ENCODE data around the gene EDIL3.
"Not testable (repeated sequence)": the region's sequence is repeated elsewhere in the genome, so short reads cannot be mapped to it uniquely, and the experiment has no call there.

Gene EDIL3

DNA sequence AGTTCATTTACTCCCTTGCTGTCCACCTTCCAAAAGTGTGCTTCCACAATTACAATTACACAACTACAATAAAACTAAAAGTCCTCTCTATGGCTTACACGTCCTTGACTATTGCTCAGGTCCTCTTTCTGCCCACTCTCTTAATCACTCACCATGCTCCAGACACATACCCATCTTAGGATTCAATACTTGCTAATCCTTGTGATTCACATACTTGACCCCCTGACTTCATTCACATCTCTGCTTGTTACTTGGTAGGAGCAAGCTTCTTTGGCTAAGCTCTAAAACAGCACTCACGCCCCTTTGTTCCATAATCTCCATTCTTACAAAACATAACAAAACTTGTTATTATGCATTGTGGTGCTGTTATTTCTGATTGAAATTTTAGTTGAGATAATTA lies 215.8 kb downstream of the EDIL3 start:
- DNase-seq (ENCODE audit: low spot score) = no peak

DNA sequence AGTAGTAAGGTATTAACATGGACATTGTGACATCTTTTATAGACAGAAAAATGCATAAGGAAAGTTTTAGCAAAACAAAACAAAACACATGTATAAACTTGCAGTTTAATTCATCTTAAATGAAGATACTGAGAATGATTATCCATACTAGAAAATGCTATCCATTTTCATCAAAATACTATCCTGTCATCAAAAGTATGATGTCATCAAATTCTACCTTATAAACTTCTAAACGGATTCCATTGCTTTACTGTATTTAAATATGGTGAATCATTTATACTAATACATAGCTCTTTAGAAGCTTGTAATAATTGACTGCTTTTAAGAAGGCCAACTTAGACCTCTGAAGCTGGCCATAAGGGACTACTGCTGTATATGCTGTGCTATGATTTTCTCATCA lies 221.0 kb downstream of the EDIL3 start:
- no peak for DNase-seq (ENCODE audit: low spot score)

DNA sequence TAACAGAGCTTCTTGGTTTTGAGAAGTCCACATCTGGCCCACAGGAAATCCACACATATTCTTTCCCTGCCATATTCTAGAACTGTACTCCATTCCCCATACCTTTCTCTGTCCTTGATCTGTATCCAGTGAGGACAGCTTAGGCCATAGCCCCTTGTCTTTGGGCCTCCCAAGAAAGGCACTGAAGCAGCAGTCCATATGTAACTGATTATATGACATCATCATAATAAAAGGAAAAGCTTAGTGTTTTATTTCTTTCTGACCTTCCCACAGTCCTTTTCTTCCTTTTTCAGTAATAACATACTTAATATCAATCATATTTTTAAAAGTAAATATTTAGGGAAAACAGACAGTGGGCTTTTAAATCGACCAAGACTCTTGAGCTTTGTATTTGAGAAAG lies 222.0 kb downstream of the EDIL3 start:
- no peak for DNase-seq (ENCODE audit: low spot score)

DNA sequence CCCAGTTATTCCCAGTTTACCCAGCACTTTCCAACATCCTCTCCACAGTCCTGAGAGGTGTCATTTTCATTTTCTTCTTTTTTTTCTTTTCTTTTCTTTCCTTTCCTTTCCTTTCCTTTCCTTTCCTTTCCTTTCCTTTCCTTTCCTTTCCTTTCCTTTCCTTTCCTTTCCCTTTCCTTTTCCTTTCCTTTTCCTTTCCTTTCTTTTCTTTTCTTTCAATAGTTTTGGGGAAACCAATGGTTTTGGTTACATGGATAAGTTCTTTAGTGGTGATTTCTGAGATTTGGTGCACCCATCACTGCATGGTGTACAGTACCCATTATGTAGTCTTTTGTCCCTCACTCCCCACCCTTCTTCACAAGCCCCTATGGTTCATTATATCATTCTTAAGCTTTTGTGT lies 224.0 kb downstream of the EDIL3 start:
- not testable (repeated sequence) for DNase-seq (ENCODE audit: low spot score)

DNA sequence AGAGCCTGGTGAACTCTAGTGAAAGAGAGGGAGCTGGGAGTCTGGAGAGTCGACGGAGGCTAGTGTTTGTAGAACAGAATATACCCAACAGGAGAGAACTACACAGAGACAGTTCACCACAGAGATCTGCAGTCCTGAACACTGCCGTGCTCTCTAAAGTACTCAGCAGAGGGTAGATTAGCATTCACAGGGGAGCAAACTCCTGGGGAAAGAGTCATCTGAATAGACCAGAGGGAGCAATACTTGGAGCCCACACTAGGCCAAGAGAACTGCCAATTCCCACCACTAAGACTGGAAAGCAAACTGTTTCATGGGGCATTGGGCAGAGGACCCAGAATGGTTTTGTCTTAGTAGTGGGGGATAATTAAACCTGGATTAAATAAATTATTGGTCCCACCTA lies 235.6 kb downstream of the EDIL3 start:
- DNase-seq (ENCODE audit: low spot score) = no peak

DNA sequence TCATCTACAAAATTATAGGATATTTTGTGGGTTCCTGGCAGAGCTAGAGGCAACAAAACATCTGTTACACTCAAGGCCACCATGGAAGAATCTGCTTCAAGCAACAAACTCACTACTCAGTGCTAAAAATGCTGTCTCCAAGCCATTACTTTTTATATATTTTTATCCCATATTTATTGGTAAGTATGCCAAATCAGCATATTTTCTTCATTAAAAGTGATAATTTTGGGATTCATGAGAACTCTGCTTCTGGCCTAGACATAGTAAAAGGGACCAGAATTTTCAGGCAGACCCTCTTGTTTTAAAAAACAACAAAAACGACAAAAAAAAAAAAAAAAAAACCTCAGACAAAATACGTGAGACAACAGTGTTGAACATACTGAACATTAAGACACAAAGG lies 236.0 kb downstream of the EDIL3 start:
- no peak for DNase-seq (ENCODE audit: low spot score)

DNA sequence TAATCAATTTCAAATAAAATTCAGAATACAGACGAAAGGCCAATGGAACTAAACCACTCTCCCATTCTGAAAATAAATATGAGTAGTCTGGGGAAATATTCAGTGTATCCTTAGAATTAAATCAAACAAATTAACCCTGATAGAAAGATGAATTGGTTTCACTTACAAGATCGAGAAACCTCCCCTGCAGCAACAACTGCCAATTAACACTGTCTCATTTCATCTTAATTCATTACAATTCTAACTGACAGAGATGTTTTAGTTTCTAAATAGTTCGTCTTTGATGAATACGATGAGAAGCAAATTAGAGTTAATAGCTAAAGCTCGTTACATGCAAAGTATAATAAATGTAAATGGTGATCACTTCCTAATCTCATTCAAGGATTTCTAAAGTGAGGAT lies 247.1 kb downstream of the EDIL3 start:
- DNase-seq (ENCODE audit: low spot score) = no peak

DNA sequence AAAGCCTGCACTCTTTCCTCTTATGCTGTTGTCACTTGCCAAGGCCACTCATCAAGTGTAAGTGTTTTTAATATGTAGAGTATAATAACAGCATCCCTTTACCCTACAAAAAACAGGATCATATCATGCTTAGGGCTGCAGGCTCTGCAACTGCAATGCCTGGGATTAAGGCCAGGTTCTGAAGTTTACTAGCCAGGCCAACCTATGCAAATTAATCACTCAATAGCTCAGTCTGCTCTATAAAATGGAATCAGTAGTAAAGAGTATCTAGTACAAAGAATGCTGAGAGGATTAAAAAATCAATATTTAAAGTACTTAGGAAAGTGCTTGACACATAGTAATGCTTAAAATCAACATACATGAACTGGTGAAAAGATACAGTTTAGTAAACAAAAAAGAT lies 253.3 kb downstream of the EDIL3 start:
- DNase-seq (ENCODE audit: low spot score) = no peak

DNA sequence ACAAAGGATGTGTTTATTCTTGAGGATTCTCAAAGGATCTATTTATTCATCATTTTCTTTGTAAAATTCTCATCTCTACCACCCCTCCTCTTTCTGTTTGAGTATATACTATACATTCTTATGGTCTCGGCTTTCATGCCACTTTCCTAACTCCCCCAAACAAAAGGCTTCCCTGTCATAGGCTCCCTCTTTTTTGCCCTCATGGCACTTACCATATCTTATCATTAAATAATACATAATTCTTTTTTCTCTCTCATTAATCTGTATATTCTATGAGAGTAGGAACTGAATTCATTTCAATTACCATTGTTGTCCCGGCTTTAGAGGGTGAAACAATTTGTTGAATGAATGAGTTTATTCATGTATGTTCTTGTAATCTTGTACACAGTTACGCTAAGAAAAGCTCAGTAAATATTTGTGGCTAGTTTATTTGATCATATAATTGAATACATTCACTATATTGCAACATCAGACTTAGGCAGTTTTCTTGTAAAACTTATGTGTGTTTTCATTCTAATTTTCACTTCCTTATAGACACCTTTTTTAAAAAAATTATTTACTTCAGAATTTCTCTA lies 254.6 kb downstream of the EDIL3 start:
- DNase-seq (ENCODE audit: low spot score) = no peak

DNA sequence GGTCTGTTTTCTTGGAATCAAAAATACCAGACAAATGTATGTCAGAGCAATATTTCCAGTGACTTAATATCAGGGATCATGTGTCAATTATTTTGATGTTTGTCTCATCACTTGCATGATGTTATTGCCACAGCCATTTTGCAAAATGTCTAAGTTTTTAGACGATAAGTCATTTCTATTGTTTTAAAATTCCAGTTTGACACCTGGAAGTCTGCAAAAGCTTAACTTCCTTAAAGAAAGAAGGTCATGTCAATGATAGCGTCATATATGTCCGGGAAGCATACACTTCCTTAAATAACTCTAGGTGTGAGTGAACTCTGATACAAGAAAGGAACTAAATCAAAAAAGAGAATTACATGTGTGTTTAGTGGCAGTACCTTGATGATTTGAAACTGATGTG lies 259.5 kb downstream of the EDIL3 start:
- DNase-seq (ENCODE audit: low spot score) = no peak

DNA sequence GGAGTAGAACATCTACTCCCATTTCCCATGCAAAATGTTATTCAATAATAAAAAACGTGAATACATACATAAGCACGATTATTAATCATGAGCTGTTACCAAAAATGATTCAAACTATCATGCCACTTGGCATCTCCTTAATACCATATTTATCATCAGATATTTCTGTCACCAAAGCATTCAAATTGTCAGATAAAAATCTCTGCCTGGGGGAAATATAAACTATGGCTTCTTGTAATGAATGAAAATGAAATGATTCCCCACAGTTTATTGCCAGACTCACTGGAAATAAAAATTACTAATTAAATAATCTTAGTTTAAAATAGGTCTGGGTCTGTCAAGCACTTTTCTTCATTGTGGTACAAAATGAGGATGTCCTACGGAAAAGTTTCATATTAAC lies 265.4 kb downstream of the EDIL3 start:
- DNase-seq (ENCODE audit: low spot score) = no peak

DNA sequence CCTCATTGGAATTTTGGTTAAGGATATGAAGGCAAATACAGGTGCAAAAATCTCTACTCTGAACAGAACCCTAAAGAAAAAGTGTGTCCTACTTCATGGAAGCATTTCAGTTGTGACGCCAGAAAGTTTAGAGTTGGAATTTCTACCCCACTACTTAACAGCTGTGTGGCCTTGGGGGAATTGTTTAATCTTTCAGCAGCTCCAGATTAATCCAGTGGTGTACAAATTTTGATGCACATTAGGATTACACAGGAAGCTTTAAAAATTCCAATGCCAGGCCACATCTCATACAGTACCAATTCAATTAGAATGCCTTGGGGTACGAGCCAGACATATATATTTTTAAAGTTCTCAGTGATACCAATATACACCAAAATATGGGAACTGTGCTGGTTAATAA lies 266.1 kb downstream of the EDIL3 start:
- no peak for DNase-seq (ENCODE audit: low spot score)

DNA sequence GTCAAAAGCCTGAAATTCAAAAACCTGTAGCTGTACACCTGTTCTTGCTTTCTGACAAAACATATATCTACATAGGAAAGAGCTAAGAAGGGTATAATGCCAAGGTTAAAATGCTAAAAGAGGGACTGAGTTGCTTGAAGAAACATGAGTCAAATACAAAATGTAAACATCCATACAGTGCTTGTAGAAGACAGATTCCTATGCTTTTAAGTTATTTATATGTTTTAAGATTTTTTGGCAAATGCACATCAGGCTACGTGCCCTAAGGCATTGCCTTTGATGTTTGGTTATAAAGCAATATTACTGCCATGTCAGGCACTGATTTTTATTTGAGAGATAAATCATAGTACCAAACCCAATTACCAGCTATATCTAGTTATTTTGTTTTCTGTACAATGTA lies 269.0 kb downstream of the EDIL3 start:
- DNase-seq (ENCODE audit: low spot score) = no peak

DNA sequence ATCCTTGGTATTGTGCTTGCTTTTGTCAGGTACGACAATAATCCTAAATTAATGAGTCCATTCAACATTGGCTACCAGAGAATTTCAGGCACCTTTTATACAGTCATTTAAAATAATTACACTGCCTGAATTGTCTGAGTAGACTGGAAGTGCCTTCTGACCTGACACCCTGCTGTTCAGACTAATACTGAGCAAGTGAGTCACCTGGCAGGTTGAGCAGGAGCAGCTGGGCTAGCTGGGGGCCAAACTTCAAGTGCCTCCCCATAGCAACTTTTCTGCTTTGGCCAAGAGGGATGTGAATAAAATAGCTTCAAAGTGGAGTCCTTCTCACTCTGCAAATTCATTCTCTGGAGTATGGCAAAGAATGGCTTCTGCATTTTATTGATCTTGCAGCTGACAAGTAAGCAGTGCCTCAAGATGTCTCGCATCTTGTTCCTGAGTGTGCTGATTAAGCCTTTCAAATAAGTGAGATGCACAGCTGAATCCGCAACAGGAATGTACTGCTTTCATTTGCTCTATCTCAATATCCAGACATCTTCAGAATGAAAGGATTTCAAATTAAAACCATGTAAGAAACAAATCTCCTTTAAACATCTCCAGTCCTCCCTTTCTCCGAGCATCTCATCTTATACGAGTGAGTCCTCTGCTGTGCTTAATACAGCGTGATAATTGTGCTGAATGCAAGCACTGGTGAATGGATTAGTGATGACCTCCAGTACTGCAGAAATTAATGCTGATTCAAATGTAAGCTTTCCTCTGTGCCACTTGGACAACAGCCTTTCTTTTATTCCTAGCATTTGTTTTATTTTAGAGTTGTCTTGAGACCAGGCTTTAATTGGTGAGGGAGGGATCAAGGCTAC lies 271.2 kb downstream of the EDIL3 start:
- peak; percentile 29 for DNase-seq (ENCODE audit: low spot score)

DNA sequence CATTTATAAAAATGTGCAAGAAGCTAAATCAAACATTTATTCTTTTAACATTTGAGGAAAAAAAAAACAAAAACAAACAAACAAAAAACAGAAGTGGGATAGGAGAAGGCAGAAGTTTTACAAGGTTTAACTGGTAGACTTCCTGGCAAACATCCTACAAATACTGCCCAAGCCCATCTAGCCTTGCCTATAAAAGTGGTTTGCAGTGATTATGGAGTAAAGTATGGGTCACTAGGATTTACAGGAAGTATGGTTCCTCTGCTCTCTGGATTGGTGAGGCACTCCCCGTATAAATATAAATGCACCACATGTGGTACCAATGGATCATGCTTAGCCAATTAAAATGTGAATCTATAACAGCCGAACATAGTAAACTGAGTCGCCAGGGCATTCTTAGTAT lies 291.9 kb downstream of the EDIL3 start:
- DNase-seq (ENCODE audit: low spot score) = no peak

DNA sequence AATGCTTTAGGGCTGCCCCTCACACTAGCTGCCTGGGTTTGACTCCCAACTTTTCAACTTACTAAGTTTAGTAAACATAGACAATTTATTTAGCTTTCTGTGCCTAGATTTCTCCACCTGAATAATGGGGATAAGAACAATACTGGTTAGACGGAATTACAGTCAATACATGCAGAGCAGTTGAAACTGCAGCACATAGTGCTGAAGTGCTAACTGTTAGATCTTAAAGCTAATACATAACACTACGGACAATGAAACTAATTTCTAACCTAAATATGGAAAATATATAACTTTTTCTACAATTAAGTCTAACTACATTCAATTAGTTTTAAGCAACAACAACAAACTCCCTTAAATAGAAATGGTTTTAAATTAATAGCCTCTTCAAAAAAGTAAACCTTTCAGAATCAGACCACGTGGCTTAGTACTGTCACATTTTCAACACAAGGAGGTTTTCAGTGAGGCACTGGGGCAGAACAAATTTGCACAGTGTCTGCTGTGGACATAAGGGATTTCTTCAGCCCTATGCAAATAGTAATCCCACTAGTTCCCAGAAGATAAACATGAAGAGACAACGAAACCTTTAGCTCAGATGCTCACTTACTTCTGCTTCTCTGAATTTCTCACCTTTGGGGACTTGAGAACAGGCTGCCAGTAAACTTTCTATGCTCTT lies 293.4 kb downstream of the EDIL3 start:
- DNase-seq (ENCODE audit: low spot score) = peak; percentile 27

DNA sequence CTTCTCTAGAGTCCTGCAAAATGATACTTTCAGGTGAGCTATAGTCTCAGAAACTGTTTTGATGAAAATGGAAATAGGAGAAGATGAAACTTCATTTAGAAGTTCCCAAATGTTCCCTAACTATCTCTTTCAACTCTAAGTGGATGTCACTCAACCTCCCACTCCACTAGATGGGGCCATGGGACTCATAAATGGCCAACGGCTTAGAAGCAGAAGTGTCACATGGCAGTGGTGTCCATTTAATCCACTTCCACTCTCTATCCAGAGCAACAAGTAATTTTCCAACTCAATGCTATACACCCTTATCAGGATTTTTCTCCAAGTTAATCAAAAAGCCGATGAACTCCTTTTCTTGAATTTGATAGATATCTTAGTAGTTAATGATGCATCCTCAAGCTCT lies 295.7 kb downstream of the EDIL3 start:
- DNase-seq (ENCODE audit: low spot score) = peak; percentile 21

DNA sequence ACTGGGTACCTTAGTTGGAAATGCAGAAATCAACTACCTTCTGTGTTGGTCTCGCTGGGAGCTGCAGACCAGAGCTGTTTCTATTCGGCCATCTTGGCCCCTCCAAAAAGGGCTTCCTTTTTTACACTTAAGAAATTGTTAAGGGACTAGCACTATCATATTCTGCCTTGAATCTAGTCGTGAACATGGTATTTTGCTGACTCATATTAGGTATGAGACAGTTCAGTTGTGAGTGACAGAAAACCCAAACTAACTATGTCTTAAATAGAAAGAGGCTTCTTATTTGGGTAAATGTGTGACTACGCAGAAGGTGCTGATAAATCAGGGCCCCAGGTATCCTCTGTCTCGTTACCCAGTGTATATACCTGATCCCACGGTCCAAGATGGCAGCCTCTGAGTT lies 298.2 kb downstream of the EDIL3 start:
- no peak for DNase-seq (ENCODE audit: low spot score)

DNA sequence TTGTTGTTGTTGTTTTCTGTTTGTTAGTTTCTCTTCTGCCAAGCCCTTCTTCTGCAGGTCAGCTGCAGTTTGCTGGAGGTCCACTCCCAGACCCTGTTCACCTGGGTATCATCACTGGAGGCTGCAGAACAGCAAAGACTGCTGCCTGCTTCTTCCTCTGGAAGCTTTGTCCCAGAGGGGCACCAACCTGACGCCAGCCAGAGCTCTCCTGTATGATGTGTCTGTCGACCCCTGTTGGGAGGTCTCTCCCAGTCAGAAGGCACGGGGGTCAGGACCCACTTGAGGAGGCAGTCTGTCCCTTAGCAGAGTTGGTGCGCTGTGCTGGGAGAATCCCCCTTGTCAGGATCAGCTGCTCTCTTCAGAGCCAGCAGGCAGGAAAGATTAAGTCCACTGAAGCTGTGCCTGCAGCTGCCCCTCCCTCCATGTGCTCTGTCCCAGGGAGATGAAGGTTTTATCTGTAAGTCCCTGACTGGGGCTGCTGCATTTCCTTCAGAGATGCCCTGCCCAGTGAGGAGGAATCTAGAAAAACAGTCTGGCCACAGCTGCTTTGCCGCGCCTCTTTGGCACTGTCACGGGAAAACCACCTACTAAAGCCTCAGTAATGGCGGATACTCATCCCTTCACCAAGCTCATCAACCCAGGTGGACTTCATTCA lies 299.2 kb downstream of the EDIL3 start:
- DNase-seq (ENCODE audit: low spot score) = no peak

DNA sequence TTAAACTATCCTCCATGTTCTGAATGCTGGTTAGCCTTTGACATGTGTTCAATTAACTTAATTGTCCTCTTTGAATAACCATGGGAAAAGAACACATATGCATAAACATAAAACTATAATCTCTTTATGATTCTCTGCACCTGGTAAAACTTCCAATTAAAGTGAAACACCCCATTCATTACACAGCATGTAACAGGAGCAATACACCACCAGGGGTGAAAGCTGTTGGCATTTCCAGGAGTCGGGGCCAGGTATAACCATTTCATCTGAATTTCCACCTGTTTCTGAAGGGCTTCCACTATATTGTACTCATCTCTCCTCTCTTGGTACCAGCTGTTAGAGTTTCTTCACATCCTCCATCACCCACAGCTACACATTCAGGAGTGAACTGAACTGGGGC lies 303.8 kb downstream of the EDIL3 start:
- DNase-seq (ENCODE audit: low spot score) = no peak

DNA sequence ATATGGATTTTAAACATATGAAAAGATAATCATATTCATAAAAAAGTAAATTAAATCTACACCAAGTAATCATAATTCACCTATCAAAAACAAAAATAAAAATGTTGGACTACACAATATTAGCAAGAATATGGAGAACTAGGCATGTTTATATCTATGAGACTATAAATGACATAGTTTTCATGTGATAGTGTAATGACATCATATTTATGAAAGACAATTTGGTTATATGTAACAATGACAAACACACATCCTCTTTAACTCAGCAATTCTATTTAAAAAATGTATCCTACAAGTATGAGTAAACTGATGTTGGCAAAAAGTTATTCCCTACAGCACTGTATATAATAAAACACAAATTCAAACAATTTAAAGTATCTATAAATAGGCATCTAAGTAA lies 312.3 kb downstream of the EDIL3 start:
- no peak for DNase-seq (ENCODE audit: low spot score)

DNA sequence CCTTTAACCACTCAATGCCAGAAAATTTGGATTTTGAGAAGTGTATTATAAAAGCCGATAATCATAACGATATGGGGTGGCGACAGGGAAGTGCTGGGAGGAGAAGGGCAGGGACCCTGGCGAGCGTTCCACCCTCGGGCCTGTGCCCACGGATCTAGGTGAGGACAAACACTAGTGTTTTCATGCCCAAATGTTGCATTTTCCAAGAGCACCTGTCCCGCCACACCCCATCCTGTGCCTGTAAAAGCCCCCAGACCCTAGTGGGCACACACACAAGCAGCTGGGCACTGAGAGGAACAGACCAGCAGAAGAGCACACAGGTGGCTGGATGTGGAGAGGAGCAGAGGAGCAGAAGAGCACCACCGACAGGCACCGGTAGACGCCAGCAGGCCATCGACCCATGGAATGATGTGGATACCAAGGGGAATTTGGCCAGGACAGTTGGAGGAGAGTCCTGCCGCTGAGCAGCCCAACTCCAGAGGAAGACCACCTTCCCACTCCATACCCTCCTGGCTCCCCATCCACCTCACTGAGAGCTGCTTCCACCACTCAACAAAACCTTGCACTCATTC lies 315.0 kb downstream of the EDIL3 start:
- no peak for DNase-seq (ENCODE audit: low spot score)

DNA sequence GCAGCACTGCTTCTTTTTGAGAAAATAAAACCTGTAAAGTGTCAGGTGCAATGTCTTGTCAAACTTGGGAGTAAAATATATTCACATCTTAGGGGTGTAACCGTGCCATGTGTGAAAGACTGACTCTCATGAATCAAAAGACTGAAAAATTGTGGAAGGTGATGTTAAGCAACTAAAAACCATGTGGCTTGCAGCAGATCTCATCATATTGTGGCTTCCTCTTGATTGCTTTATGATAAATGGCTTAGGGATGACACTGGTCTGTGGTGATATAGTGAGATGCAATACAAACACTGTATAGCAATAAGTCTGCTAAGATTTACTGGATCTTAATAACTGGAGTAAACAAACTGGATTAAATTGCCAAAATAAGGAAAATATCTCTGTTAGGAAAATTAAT lies 321.6 kb downstream of the EDIL3 start:
- DNase-seq (ENCODE audit: low spot score) = no peak
